Measurements from ENCODE around the gene LIMA1. TPM values are rescaled to one million over a fixed set of nuclear protein-coding genes. Genes with fewer than 3 reads are reported as not detected.

The LIMA1 gene
- total RNA-seq (2022; extraction: Qiagen RNA extraction; ENCODE audit: low read depth): 5.2 to 7.8 TPM (median 6.3 TPM) in 5 replicates

DNA sequence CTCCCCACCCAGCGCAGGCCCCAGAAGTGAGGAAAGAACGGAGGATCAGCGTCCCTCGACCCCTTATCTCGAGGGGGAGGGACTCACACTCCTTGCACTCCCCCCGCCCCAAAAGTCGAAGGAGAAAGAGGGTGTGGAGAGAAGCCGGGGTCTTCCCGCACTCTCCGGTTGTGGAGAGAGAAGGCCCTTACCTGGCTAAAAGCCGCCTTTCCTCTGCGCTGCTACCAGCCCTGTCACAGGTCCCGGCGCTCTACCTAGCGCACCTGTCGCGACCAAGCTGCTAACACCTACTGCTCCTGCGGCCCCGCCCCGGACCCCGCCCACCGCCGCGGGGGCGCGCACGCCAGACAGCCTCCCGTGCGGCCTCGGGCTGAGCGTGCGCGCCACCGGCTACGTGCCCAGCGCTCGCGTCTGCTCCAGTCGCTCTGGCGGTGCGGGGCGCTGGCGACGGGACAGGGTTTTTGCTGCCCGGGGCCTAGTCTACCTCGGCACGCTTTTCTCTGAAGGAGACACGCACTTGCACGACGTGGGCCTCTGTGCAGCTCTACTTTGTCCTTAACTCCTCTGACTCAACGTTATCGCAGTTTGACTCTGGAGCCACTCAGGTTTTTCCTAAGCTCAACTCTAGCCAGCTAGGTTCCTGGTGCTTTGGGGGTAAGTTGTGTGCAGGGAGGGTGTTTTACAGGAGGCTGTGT lies at the start of gene LIMA1:
Gene LIMA1 (minus strand): TSS at position 292 of the 695 bp plus-strand sequence. CDS start 34,769 bp downstream, outside the sequence.

DNA sequence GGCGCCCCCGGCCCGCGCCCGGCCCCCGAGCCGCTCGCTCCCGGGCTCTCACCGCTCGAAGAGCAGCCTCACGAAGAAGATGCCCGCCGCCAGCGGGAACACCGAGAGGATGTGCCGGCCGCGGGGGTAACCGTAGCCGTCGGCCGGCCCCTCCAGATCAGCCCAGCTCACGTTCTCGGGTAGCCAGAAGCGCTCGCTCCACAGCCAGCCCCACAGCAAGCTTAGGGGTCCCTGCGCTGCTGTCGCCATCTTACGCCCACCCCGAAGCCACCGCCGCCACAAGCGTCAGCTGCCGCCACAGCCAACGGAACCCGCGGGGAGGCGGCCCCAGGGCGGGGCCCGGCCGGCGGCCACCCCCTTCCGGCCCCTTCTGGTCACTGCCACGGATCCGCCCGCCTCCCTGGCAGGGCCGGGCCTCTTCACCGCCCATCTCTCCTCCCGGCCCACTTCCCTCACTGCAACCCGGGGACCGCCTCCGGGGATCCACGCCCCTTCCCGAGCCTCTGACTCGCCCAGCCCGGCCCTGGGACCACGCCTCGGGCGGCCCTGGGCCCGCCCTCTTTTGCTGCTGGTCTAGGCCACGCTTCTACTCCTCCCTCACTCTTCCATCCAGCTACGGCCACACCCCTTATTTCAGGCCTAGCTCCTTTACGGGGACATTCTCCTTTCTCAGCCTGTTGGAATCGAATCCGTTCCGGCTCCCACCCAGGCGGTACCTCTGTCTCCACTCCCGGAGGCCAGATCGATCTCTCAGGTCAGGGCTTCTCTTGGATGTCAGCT lies 116.1 kb downstream of the LIMA1 start, which contains the start of gene CERS5:
Gene CERS5 (minus strand): TSS at position 321 of the 780 bp plus-strand sequence. CDS start 72 bp downstream, at position 249.

Other genes starting within 250 kb of the LIMA1 start
- gene ASIC1, start 225.9 kb downstream of the LIMA1 start, total RNA-seq (2022; extraction: Qiagen RNA extraction; ENCODE audit: low read depth): 4.9 to 6.2 TPM (median 5.6 TPM) in 5 replicates
- 64.2 to 81.3 TPM (median 67.8 TPM) in 5 replicates for gene SMARCD1, start 198.2 kb downstream of the LIMA1 start, total RNA-seq (2022; extraction: Qiagen RNA extraction; ENCODE audit: low read depth)
- gene GPD1, start 179.5 kb downstream of the LIMA1 start, total RNA-seq (2022; extraction: Qiagen RNA extraction; ENCODE audit: low read depth): 0.11 to 0.35 TPM (median 0.19 TPM) in 5 replicates
- 68.5 to 85.2 TPM (median 72.6 TPM) in 5 replicates for gene COX14, start 171.3 kb downstream of the LIMA1 start, total RNA-seq (2022; extraction: Qiagen RNA extraction; ENCODE audit: low read depth)
- 25.6 to 29.4 TPM (median 27.0 TPM) in 5 replicates for gene CERS5, start 116.2 kb downstream of the LIMA1 start, total RNA-seq (2022; extraction: Qiagen RNA extraction; ENCODE audit: low read depth)
- gene FAM186A, start 113.1 kb upstream of the LIMA1 start, total RNA-seq (2022; extraction: Qiagen RNA extraction; ENCODE audit: low read depth): not detected in 5 replicates
- gene LARP4, start 117.4 kb upstream of the LIMA1 start, total RNA-seq (2022; extraction: Qiagen RNA extraction; ENCODE audit: low read depth): 36.4 to 49.1 TPM (median 46.9 TPM) in 5 replicates
- 12.4 to 17.8 TPM (median 15.3 TPM) in 5 replicates for gene DIP2B, start 221.5 kb upstream of the LIMA1 start, total RNA-seq (2022; extraction: Qiagen RNA extraction; ENCODE audit: low read depth)

Measured in A549 treated with GW870086 at 1 μM for 4 hours (cell line).